ENCODE data around the gene CNPY1. TPM values are rescaled to one million over a fixed set of nuclear protein-coding genes. Genes with fewer than 3 reads are reported as not detected.

The CNPY1 gene
- total RNA-seq, 1 donor from 2014 or later: not detected

DNA sequence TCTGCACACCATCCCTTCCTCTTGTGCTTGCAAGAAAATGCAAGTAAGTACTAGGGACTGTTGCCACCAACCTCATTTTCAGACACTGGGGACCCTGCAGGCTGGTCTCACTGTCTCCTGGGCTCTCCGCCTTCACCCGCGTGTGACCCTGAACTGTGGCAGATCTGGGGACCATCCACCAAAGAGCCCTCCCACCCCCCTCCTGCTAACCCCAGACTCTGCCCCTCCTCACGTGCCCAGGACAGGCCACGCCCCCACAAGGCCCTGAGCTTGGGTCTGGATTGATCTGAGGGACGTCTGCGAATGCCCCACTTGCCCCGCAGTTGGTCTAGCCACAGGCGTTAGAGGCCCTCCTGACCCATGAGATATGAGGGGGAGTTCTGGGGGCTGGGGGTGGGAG, 8.1 kb downstream of the CNPY1 start:
- ChIA-PET POLR2A (no interaction called here), CTCF (interaction anchor here (1.0 kb wide), 1 partner anchor 611 kb away, joined by 3 read pairs; no protein-coding TSS in a partner anchor)
- intact Hi-C loops (cut with micrococcal nuclease): no loop called here
- peaks cover 10% of the 10 kb centered on the region for H3K4me1 Mint-ChIP-seq
- H3K36me3 Mint-ChIP-seq (ENCODE audit: low read depth): no peaks in the 10 kb centered on the region
- no peaks in the 10 kb centered on the region for H3K9me3 Mint-ChIP-seq
- H3K27ac Mint-ChIP-seq: no peak overlapping the region
- no peak for DNase-seq
- H3K27me3 Mint-ChIP-seq: peaks cover 44% of the 10 kb centered on the region
- TF ChIP-seq CTCF (IDR thresholded peaks at IDR 0.05): no peak
- H3K4me3 Mint-ChIP-seq: no peak overlapping the region
- ATAC-seq (ENCODE audit: low read depth): no peak

- ATAC-seq (ENCODE audit: low read depth) (no peak), DNase-seq (no peak)
- no peaks in the 10 kb centered on the region for H3K36me3 Mint-ChIP-seq (ENCODE audit: low read depth)
- no peak overlapping the region for H3K4me3 Mint-ChIP-seq
- ChIA-PET CTCF (interaction anchor here (1.3 kb wide), 1 partner anchor 123 kb away, joined by 3 read pairs; no protein-coding TSS in a partner anchor), POLR2A (no interaction called here)
- H3K27me3 Mint-ChIP-seq: peaks cover 58% of the 10 kb centered on the region
- no peak for TF ChIP-seq CTCF (IDR thresholded peaks at IDR 0.05)
- no peak overlapping the region for H3K27ac Mint-ChIP-seq
- peaks cover 15% of the 10 kb centered on the region for H3K4me1 Mint-ChIP-seq
- intact Hi-C loops (cut with micrococcal nuclease): no loop called here
- H3K9me3 Mint-ChIP-seq: no peaks in the 10 kb centered on the region
Observed at GRCh38 chr7:155536451-155536850, 9.9 kb downstream of the CNPY1 start.

GRCh38 chr7:155534691-155535090, 11.7 kb downstream of the CNPY1 start:
- Mint-ChIP-seq H3K27me3 (peaks cover 67% of the 10 kb centered on the region), H3K27ac (no peak overlapping the region), H3K4me3 (no peak overlapping the region), H3K4me1 (peaks cover 15% of the 10 kb centered on the region), H3K9me3 (no peaks in the 10 kb centered on the region), H3K36me3 (ENCODE audit: low read depth) (no peaks in the 10 kb centered on the region)
- ChIA-PET CTCF (interaction anchor here (1.3 kb wide), 1 partner anchor 607 kb away, joined by 7 read pairs; no protein-coding TSS in a partner anchor), POLR2A (no interaction called here)
- TF ChIP-seq CTCF (IDR thresholded peaks at IDR 0.05): no peak
- ATAC-seq (ENCODE audit: low read depth) (no peak), DNase-seq (no peak)
- intact Hi-C loops (cut with micrococcal nuclease): loop anchor here (1.0 to 5.0 kb wide), 3 partner anchors 67 to 607 kb away; no protein-coding TSS in a partner anchor

GRCh38 chr7:155533827-155534690, 12.3 kb downstream of the CNPY1 start:
- H3K27ac Mint-ChIP-seq: no peak overlapping the region
- ChIA-PET POLR2A (no interaction called here), CTCF (interaction anchor here (0.9 to 1.3 kb wide), 5 partner anchors 16 to 606 kb away, joined by 3 to 7 read pairs (median 4); no protein-coding TSS in a partner anchor)
- peak; percentile 65 for ATAC-seq (ENCODE audit: low read depth)
- intact Hi-C loops (cut with micrococcal nuclease): loop anchor here (1.0 to 5.0 kb wide), 5 partner anchors 27 to 621 kb away; no protein-coding TSS in a partner anchor
- no peaks in the 10 kb centered on the region for H3K9me3 Mint-ChIP-seq
- H3K36me3 Mint-ChIP-seq (ENCODE audit: low read depth): no peaks in the 10 kb centered on the region
- no peak for DNase-seq
- no peak for TF ChIP-seq CTCF (IDR thresholded peaks at IDR 0.05)
- peaks cover 15% of the 10 kb centered on the region for H3K4me1 Mint-ChIP-seq
- peak overlapping the region; percentile 69 for H3K4me3 Mint-ChIP-seq
- peaks cover 66% of the 10 kb centered on the region for H3K27me3 Mint-ChIP-seq
